Measurements from ENCODE around the gene SULT2B1.

The SULT2B1 gene

GRCh38 chr19:48646722-48647216 lies 94.8 kb downstream of the SULT2B1 start:
- DNase-seq = peak in 1 of 56 donors; percentile 73

- no peak for DNase-seq
Observed at GRCh38 chr19:48648134-48648533, 96.2 kb downstream of the SULT2B1 start.

All from nucleus accumbens (tissue), 56 donors.